HepG2 (cell line): Measurements from ENCODE around the gene MINDY1. TPM values are rescaled to one million over a fixed set of nuclear protein-coding genes. Genes with fewer than 3 reads are reported as not detected.
A peak's percentile ranks its signal among the peaks of the same experiment; 100 is the strongest.

Experiments used
- EP300 ChIP-seq, 3 experiments: sonication (generic) in 1 of 3; formaldehyde crosslinking in 1 of 3; IDR thresholded peaks; 2 replicates each; pipeline versions ENCODE4 v1.5.1 to v1.6.1; 2011 to 2020; ENCODE audit warnings: low read depth in 2 of 3, low read length in 2 of 3, borderline replicate concordance in 1 of 3, improper control_type of control experiment in 1 of 3, mild to moderate bottlenecking in 1 of 3, missing genetic modification reagents in 1 of 3, moderate library complexity in 1 of 3
- FOXC1 ChIP-seq: sonication (generic); formaldehyde crosslinking; IDR thresholded peaks from 2 replicates; pipeline ENCODE4 v1.8.0; 2022; ENCODE audit warnings: mild to moderate bottlenecking, missing genetic modification reagents, borderline replicate concordance
- GABPA ChIP-seq, 2 experiments: IDR thresholded peaks; 2 replicates each; pipeline ENCODE4 v1.6.1; 2011 to 2016; ENCODE audit warnings: low read depth in 2 of 2, low read length in 1 of 2, missing biosample characterization in 1 of 2, missing genetic modification characterization in 1 of 2
- SP2 ChIP-seq: sonication (generic); formaldehyde crosslinking; IDR thresholded peaks from 2 replicates; pipeline ENCODE4 v1.5.1; 2020; ENCODE audit warnings: mild to moderate bottlenecking, missing genetic modification reagents
- THYN1 ChIP-seq: sonication (generic); formaldehyde crosslinking; IDR thresholded peaks from 2 replicates; pipeline ENCODE4 v1.8.1; 2023; ENCODE audit warnings: low read depth, mild to moderate bottlenecking, moderate library complexity, missing genetic modification reagents, borderline replicate concordance
- ZBTB20 ChIP-seq: sonication (generic); formaldehyde crosslinking; IDR thresholded peaks from 2 replicates; pipeline ENCODE4 v1.8.1; 2023; ENCODE audit warnings: missing genetic modification reagents, low read depth, mild to moderate bottlenecking, borderline replicate concordance
- ZNF337 ChIP-seq: sonication (generic); formaldehyde crosslinking; IDR thresholded peaks from 2 replicates; pipeline ENCODE4 v1.5.1; 2020; ENCODE audit warnings: missing genetic modification reagents, low read depth, mild to moderate bottlenecking, borderline replicate concordance
- ZNF605 ChIP-seq: sonication (generic); formaldehyde crosslinking; IDR thresholded peaks from 2 replicates; pipeline ENCODE4 v1.8.0; 2022; ENCODE audit warnings: mild to moderate bottlenecking, missing genetic modification reagents
- polyA plus RNA-seq, 8 experiments: library from polyadenylated mRNA; depleted of rRNA in 3 of 8; stranded (reverse) in 7 of 8; unstranded in 1 of 8; fragments of >200 nt; fragmentation: Illumina TruSeq in 4 of 8; extraction: Trizol in 4 of 8; gene quantifications; 2 replicates each; pipeline versions ENCODE4 v1.2.1 to v1.2.3, GENCODE V29; 2011 to 2016; ENCODE audit warnings: low read depth in 4 of 8, missing spikeins in 1 of 8, mixed read lengths in 1 of 8; ENCODE audit not compliant: insufficient read depth in 1 of 8
- total RNA-seq, 5 experiments: library from RNA; depleted of rRNA; stranded (reverse); fragments of >200 nt; fragmentation: Illumina TruSeq; extraction: Trizol; gene quantifications; 2 replicates each; pipeline ENCODE4 v1.2.3, GENCODE V29; 2016; ENCODE audit warnings: low read depth in 1 of 5
- TF ChIP-seq, protein P1 (sequence below): IDR thresholded peaks from 2 replicates; pipeline ENCODE4 v1.6.1; 2016; ENCODE audit warnings: low read depth, control low read depth
- TF ChIP-seq, protein P2 (sequence below): sonication (generic); formaldehyde crosslinking; IDR thresholded peaks from 2 replicates; pipeline ENCODE4 v1.5.0; 2020; ENCODE audit warnings: mild to moderate bottlenecking, missing genetic modification reagents
- TF ChIP-seq, protein P3 (sequence below): sonication (generic); formaldehyde crosslinking; IDR thresholded peaks from 2 replicates; pipeline ENCODE4 v1.8.1; 2023; ENCODE audit warnings: missing genetic modification reagents, mild to moderate bottlenecking, borderline replicate concordance
- TF ChIP-seq, protein P4 (sequence below): sonication (generic); formaldehyde crosslinking; IDR thresholded peaks from 2 replicates; pipeline ENCODE4 v1.5.0; 2020; ENCODE audit warnings: mild to moderate bottlenecking, missing genetic modification reagents, borderline replicate concordance

The MINDY1 gene
- total and polyA plus RNA-seq, 2 of the 13 experiments (the other 11 are each of a cell fraction or from before 2014, with no cell fraction given), result 11.1 to 15.0 TPM

DNA sequence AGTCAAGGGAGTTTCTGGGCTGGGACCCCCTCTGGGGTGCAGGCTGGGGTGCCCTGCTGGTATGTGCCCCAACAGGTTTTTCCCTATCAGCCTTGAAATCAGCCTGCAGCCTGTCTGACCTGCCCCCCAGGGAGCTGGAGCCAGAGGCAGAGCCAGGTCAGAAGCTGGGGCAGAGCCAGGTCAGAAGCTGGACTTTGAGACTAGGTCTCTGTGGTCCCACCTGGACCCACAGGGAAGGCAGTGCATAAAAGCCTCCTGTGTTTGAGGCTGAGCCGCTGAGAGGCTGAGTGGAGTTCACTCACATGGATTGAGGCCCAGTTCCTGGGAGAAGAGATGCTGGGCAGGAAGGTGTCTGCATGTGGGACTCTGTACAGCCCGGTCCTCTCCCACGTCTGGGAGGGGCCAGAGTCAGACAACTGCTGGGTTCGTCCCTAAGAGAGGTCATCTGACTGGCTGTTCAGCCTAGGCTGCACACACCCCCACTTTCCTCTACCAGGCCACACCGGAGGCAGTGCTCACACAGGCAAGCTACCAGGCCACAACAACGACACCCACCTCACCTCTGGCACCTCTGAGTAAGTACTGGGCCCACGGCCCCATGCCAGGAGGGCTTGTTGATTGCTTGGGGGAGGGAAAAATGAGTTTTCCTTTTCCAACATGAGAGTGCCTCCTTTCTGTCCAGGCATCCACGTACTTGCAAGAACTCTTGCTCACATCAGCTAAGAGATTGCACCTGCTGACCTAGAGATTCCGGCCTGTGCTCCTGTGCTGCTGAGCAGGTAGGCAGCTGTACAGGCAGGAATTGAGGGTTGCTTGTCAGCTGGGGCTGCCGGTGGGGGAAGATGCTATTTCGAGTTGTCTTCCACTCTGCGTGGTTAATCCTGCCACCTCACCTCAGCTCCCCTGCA is 24.6 kb downstream of the MINDY1 start, which contains the start of gene ANXA9 (continued):
- peak in 1 of 2 experiments; percentile 53; a peak in 1 of 4 replicates for TF ChIP-seq EP300 (IDR thresholded peaks at IDR 0.05; ENCODE audit: low read depth in 2 of 2, low read length in 2 of 2)
- TF ChIP-seq EP300 (CRISPR knock-in tag; IDR thresholded peaks at IDR 0.05; ENCODE audit: borderline replicate concordance), result peak; percentile 25; the same call in 1 of the 2 replicates
- TF ChIP-seq GABPA (IDR thresholded peaks at IDR 0.05; ENCODE audit: low read depth, low read length), result no peak
- TF ChIP-seq GABPA (CRISPR knock-in tag; IDR thresholded peaks at IDR 0.05; ENCODE audit: low read depth), result no peak
- TF ChIP-seq FOXC1 (CRISPR knock-in tag), result no peak
- TF ChIP-seq ZNF605 (CRISPR knock-in tag), result peak; percentile 91
- TF ChIP-seq, protein P1, sequence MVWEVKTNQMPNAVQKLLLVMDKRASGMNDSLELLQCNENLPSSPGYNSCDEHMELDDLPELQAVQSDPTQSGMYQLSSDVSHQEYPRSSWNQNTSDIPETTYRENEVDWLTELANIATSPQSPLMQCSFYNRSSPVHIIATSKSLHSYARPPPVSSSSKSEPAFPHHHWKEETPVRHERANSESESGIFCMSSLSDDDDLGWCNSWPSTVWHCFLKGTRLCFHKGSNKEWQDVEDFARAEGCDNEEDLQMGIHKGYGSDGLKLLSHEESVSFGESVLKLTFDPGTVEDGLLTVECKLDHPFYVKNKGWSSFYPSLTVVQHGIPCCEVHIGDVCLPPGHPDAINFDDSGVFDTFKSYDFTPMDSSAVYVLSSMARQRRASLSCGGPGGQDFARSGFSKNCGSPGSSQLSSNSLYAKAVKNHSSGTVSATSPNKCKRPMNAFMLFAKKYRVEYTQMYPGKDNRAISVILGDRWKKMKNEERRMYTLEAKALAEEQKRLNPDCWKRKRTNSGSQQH (CRISPR knock-in tag), result 0 out of 2 replicates have a peak, but pooled peaks have one; percentile 69
- TF ChIP-seq THYN1, result no peak
- peak; percentile 47; the same call in 1 of the 2 replicates for TF ChIP-seq ZBTB20
- TF ChIP-seq SP2, result no peak
- TF ChIP-seq, protein P2, sequence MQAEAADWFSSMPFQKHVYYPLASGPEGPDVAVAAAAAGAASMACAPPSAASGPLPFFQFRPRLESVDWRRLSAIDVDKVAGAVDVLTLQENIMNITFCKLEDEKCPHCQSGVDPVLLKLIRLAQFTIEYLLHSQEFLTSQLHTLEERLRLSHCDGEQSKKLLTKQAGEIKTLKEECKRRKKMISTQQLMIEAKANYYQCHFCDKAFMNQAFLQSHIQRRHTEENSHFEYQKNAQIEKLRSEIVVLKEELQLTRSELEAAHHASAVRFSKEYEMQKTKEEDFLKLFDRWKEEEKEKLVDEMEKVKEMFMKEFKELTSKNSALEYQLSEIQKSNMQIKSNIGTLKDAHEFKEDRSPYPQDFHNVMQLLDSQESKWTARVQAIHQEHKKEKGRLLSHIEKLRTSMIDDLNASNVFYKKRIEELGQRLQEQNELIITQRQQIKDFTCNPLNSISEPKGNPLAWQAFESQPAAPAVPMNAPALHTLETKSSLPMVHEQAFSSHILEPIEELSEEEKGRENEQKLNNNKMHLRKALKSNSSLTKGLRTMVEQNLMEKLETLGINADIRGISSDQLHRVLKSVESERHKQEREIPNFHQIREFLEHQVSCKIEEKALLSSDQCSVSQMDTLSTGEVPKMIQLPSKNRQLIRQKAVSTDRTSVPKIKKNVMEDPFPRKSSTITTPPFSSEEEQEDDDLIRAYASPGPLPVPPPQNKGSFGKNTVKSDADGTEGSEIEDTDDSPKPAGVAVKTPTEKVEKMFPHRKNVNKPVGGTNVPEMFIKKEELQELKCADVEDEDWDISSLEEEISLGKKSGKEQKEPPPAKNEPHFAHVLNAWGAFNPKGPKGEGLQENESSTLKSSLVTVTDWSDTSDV (CRISPR knock-in tag), result no peak
- TF ChIP-seq, protein P3, sequence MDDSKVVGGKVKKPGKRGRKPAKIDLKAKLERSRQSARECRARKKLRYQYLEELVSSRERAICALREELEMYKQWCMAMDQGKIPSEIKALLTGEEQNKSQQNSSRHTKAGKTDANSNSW (CRISPR knock-in tag), result no peak
- TF ChIP-seq, protein P4, sequence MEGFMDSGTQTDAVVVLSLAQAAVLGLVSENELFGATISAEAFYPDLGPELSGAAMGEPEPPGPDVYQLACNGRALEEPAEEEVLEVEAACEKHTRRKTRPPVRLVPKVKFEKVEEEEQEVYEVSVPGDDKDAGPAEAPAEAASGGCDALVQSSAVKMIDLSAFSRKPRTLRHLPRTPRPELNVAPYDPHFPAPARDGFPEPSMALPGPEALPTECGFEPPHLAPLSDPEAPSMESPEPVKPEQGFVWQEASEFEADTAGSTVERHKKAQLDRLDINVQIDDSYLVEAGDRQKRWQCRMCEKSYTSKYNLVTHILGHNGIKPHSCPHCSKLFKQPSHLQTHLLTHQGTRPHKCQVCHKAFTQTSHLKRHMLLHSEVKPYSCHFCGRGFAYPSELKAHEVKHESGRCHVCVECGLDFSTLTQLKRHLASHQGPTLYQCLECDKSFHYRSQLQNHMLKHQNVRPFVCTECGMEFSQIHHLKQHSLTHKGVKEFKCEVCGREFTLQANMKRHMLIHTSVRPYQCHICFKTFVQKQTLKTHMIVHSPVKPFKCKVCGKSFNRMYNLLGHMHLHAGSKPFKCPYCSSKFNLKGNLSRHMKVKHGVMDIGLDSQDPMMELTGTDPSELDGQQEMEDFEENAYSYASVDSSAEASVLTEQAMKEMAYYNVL (CRISPR knock-in tag), result no peak
- 0 out of 2 replicates have a peak, but pooled peaks have one; percentile 6 for TF ChIP-seq ZNF337
